Measurements from ENCODE around the gene LRCH4.

Gene LRCH4

DNA sequence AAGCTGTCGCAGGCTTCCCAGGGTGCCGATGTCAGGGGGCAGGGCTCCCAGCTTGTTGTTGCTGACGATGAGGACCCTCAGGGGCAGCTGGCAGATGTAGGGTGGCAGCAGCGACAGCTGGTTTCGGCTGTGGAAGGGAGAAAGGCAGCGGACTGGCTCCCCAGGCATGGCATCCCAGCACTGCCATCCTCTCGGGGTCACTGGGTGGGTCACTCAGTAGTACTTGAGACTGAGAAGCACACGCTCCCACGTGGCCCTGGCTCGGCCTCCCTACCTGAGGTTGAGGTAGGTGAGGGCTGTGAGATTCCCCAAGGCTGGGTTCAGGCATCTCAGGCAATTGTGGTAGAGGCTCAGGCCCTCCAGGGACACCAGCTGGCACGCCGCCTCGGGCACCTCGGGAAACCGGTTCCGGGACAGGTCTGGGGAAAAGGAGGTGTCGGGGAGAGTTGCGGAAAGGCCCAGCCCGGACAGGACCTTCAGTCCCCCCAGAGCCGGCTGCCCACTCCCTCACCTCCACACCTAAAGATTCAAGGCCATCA is 3.8 kb downstream of the LRCH4 start:
- no peak for DNase-seq

DNA sequence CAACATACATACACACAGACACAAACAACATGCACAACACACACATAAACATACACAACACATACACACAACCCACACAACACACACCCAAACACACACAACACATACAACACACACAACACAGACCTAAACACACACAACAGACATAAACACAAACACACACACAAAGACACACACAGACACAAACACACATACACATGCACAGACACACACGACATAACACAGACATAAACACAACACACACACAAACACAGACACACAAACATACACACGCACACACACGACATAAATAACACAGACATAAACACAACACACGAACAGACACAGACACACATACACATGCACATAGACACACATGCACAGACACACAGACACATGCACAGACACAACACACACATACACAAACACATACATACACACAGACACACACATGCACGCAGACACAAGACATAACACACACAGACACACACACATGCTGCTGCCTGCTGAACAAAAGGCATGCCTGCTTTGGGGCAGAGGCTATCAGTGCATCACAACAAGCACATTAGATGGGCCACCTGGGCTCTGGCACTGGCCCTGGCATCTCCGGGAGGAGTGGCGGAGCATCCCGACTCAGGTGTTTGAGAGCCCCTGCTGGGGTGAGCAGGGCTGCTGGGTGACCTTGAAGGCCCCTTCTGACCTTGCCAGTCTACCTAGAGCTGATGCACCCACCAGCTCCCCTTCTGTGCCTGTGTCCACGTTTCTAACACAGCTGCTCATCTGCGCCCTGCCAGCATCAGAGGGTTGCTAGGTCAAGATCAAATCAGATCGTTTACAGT is 5.3 kb downstream of the LRCH4 start:
- no peak for DNase-seq

DNA sequence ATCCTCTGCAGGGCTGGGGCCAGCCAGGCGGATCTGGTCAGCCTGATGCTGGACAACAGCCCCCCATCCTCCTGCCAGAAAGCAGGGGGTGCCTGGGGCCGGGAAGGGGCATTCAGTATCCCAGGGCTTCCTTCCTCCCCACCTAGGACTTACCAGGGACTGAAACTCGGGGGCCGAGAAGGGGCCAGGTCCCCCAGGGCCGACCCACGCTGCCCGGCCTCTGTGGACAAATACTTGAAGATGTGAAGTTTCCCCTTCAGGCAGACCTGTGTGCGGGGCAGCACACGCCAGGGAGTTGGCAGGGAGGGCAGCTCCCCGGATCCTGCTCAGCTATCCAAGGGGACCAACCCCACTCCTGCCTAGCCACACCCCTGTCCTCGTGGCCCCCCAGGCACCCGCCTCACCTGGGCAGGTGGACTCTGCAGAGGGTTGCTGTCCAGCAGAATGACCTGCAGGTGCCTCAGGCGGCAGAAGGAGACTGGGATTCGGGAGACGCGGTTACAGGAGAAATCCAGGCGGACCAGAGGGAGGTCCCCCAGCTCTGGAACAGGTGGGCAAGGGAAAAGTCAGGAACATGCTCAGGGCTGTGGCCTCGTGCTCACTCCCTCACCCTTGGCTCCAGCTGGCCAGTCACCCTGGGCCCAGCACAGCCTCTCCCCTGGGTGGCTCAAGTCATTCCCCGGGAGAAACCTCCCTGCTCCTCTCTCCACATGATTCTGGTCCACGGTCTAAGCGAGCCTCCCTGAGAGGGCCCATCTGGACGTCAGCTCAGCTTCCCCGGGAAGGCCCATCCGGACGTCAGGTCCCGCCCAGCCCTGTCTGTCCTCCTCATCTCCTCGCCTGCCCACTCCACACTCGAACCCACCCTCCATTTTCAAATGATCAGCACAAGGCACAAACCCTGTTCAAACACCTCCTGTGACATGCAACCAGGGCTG is 7.4 kb downstream of the LRCH4 start:
- no peak for DNase-seq

DNA sequence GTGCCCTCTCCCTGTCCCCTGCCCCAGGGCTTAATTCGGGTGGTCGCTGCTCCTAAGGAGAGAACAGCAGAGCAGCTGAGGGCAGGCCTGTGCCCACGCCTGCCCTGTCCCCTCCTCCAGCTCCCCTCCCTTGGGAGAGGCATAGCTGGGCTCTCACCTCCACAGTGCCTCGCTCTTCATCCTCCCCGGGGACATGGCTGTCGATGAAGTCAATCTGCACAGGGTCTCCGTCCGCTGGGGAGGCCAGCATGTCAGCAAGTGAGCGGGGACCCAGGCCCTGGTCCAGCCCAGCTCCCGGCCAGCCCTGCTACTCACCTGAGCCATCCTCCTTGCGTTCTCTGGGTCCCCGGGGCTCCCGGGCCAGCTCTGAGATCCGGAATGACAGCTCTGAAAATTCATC is 8.4 kb downstream of the LRCH4 start:
- DNase-seq = no peak

DNA sequence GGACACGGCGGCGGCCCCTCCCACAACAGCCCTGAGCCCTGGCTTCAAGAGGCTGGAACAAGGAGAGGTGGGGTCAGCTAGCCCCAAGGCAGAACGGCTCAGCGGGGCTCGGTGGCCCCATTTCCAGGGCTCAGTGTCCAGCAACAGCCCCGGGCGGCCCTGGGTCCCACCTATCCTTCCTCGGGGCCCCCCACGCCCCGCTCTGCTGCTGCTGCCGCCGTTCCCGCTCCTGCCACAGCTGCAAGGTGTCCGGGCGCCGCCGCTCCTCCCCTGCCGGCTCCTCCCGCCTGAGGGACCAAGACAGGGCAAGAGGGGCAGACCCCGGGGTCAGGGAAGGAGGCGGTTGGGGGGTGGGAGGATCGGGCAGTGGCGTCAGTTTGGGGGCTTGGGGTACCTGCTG is 8.8 kb downstream of the LRCH4 start:
- DNase-seq = no peak

DNA sequence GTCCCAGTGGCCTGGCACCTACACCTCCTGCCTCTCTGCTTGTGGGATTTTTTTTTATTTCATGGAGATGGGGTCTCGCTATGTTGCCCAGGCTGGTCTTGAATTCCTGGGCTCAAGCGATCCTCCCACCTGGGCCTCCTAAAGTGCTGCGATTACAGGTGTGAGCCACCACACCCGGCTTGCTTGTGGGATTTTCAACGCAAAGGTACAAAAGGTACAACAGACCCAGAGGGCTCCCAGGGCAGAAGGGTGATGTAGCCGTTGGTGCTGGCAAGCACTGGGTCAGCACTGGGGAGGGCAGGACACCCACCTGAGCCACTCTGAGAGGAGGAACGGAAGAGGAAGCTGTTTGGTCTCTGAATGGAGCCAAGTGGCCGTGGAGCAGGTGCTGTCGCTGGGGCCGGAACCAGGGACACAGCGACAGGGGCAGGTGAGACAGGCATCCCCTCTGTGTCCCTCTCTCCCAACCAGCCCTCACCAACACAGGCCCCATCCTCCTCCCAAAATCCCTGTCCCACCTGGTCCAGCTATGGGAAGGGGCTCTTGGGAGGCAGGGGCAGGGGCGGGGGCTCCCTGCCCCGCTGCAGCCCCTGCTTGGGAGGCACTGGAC is 9.4 kb downstream of the LRCH4 start:
- no peak for DNase-seq

DNA sequence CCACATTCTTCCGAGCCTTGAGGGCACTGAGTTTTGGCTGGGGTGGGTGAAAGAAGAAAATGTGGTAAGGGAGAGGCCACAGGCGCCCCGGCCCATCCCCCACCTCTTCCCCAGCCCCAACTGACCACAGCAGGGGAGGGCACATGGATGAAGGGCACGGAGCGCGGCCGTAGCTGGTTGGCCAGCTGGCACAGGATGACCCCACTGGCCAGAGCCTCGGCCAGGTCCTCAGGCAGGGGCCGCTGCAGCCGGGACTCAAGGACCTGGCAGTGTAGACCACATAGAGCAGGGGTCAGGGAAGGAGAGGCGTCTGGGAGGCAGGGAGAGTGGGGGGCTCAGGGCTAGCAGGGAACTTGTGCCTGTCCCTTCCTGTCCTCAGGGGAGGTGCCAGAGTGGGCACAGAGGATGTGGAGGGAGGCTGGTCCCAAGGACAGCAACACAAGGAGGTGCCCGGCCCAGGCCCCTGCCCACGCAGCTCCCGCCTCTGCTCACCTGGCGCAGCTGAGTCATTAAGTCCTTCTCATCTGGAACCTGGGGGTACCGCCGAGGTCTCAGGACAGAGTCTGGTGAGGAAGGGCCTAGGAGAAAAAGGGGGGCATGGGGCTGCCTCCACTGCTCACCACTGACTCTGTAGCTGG is 10.1 kb downstream of the LRCH4 start:
- DNase-seq = no peak

DNA sequence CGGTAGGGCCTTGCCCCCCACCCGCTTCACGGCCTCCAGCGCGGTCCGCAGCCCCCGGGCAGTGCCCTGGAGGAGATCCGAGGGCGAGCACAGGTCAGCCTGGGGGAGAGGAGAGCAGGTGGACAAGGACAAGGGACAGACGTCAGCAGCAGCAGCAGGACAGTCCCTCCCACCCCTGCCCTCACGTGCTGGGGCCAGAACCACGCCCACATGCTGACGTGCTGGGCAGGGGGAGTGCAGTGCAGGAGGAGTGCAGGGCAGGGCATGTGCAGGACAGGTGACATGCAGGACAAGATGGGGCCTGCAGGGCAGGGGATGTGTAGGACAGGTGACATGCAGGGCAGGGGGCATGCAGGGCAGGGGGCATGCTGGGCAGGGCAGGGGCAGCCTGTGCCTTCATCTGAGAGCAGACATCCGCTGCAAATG is 10.7 kb downstream of the LRCH4 start:
- no peak for DNase-seq

DNA sequence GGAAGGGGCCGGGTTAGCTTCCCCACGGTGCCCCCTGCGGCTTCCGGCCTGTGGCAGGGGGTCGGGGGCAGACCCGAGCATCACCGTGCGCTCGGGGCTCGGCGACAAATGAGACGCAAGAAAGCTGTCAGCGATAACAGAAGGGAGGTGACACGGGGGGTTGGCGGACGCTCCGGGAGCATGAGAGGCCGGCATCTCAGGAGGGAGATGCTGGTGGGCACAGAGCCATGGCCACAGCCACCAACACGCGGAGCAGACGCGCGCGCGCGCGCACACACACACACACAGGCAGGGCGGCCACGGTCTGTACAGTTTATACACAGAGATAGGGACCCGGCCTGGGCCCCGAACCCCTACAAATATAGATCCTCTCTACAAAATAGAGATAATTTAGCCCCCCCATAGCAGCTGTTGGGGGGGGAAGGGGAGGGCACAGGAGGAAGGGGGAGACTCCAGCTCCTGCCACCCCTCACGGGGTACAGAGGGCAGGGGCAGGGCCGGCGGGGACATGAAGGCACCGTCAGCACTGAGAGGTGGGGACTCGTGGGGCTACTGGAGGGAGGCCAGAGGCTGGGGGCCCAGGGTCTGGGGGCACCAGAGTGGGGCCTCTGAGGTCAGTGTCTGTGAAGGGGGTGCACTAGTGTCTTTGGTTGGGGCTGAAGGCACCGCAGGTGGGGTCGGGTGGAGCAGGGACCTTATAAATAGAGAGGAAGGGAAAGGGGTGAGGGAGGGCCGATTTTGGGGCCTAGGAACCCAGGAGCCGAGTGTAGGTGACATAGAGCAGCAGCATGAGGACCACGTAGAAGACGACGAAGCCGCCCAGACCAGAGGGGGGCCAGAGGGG is 11.3 kb downstream of the LRCH4 start:
- no peak for DNase-seq

DNA sequence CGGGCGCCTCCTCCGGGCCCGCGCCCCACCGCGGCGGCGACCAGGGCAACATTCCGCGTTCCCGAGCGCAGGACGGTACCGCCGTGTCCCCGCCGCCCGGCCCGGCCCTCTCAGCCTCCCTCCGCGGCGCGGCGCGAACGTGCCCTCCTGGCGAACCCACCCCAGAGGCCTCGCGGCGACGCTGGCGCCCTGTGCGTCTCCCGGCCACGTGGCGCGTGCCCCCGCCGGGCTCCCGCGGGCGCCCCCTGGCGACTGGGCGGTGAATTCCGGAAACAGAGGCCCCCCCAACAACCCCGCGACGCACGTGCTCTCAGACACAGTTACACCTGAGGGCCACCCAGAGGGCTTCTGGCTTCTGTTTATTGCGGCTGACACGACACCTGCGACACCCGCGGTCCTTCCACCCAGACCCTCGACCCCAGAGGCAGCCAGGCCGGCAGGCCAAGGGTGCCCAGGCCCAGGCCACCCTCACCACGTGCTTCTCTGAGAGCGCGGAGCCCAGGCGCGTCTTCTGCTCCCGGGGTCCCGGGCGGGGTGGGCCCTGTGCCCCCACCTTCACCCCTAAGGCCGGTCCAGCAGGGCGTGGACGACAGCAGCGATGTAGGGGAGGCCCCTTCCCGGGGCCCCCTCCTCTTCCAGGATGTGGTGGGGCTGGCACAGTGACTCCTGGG is 12.1 kb downstream of the LRCH4 start, which contains the start of gene SAP25:
SAP25 (minus strand) TSS at position 210 of the 671 bp plus-strand sequence; CDS start at position 52, 158 bp downstream.
- DNase-seq = no peak

DNA sequence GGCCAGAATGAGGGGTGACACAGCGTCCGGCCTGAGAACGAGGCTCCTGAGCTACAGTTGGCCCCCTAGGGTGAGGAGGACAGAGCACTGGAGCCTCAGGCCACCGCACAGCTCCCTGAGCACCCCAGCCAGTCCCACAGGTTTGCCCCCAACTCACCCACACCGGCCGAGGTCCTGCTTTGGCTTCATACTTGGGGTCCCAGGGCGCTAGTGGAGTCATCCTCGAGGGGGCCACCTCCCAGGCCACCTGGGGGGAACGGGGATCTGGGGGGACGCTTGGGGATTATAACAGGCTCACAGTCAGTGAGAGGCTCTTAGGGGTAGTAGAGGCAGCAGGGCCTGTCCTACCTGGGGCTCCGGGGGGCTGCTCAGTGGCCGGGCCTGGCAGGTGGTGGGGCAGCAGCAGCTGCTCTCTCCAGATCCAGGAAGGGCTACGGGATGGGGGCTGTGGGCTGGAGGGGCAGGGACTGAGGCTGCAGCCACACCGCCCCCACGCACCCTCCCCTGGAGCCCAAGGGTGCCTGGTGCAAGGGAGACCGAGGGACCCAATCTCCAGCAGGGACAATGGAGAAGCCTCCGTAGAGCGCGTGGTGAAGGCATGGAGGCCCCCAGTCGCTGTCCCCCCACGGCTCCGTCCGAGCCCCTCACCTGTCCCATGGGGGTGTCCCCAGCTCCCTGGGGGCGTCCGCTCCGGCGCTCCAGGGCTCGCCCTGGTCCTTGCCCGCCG is 12.8 kb downstream of the LRCH4 start:
- no peak for DNase-seq

DNA sequence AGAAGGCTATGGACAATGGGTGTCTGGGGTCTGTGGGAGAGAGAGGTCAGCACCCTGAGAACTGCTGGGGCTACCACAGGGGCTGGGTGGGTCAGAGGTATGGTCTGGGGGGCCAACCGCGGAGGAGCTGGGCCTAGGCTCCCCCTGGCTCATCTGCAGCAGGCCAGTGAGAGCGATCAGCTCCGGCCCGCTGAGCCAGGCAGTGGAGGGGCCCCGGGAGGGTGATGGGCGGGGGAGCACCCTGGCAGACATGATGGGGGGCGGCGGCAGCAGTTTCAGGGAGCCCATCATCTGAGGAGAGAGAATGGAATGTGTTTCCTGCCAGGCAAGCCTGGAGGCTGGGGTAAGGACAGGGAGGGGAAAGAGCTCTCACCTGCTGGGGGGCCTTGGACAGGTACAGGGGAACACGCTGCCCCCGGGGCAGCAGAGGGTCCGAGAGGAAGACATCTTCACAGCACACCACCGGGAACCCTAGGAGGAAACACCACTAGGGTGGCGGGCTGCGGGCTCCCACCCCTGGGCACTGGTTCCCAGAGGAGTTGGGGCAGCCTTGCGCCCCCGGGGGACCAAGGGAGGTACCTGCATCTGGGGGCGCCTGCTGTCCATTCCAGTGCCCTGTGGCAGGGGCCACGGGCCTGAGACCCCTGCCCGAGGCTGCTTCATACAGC is 13.5 kb downstream of the LRCH4 start:
- DNase-seq = no peak

DNA sequence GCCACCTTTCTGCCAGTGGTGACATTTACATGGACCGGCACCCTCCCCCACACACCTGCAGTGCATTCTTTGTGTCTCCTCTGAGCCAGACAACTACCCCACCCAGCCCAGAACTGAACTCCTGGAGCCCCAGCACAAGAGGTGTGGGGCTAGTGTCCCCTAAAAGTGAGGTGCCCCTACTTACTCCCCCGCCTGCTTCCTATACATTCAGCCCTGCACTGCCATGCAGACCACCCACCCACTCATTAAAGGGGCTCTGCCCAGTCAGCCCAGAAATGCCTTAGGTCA is 14.2 kb downstream of the LRCH4 start:
- peak; percentile 36 for DNase-seq

DNA sequence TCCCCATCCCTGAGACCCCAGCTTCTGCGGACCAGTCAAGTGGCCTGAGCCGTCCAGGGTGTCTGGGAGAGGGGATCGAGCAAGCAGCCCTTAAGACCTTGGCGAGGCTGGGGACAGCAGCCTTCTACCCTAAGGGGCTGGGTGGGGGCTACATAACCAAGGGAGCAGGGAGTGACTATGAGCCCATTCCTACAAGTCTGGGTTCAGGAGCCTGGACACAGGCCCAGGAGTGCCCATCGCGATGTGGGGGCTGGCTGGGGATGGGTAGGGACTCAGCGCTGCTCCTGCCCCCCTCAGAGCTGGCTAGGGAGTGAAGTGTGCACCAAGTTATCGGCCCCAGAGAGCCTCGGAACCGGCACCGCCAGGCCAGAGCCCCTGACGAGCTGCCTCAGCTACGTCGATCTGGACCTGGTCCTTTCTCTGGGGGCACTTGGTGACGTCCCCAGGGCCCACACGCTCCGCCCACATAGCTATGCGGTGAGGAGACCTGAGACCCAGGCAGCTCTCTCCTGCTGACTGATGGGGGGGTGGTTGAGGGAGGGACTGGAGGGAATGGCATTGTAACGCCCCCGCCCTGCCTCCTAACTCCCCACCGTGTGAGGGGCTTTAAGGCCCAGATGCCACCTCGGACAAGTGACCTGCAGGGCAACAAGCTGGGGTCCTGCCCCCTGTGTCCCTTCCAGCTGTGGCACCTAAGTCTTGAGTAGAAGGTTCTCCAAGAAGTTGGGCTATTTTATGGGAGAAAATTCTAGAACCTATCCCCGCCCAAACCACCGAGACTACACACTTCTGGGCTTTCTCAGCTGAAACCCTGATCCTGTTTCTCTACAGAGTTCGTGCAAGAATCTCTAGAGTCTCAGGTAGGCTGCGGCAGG is 14.7 kb downstream of the LRCH4 start:
- peak; percentile 23 for DNase-seq

DNA sequence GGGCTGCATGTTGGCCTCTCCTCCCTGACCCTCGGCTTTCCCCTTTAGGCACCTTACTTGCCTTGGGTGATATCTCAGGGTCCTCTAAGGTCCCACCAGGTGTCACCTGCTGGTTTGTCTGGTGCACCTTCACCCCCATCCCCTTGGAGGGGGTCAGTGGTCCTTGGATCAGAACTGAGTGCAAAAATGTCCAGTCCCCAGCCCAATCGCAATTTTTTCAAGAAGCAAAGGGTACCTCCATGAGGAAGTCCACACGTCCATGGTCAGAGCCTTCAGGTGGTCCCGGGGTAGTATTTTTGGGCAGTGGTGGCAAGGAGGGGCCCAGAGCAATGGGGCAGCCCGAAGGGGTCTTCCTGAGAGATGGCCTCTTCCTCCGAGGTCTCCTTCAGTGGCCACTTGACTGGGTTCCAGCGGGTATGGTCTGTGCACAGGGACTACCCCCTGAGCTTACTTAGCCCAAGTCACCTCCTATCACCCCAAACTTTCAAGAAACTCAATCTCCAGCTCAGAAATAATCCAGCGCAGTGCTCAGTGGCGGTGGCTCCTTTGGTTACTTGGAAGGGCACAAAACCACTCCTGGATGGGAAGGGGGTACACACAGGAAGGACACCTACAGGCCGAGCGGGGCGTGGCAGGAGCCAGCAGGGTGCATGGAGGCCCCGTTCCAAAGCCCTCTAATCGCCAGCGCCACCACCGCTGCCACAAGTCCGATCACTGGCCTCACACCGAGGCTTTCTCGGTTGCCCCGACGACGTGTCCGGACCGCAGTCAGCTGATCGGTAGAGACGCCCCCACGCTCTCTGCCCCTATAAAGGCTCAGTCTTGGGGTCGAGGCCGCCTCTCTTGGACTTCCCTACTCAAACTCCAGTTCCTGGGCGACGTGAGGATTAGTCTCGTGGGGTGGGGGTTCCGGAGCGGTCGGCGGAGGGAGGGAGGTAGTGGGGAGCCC is 16.8 kb downstream of the LRCH4 start:
- peak; percentile 64 for DNase-seq

DNA sequence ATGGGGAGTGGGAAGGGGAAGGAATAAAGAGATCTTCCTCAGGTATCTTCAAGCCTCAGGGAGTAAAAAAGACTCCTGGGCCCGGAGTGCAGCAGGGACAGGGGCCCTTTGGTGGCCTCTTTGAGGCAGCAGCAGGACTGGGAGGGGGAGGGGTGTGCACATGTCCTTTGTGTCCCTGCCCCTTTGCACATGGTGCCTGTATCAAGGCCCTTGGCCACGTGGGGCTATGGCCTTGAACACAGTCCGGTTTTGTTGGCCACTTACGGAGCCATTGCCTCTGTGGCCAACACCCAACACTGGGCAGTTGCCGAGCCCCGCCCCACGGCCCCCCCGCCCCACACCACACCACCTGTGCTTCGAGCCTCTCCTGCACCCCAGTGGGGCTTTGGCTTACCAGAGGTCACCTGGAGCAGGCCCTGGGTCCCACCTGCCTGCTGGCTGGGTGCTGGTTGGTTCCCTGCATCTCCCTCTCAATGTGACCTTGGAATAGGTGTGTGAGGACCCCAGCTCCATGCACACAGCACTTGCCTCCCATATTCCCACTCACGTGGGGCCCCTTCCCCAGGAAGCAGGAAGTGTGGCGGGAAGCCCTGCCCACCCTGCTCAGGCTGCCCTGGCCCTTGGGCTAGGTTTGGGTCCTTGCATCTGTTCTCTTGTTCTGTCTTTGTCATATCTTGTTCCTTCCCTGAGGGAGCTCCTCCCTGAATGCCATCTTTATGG is 17.6 kb downstream of the LRCH4 start:
- peak; percentile 22 for DNase-seq

DNA sequence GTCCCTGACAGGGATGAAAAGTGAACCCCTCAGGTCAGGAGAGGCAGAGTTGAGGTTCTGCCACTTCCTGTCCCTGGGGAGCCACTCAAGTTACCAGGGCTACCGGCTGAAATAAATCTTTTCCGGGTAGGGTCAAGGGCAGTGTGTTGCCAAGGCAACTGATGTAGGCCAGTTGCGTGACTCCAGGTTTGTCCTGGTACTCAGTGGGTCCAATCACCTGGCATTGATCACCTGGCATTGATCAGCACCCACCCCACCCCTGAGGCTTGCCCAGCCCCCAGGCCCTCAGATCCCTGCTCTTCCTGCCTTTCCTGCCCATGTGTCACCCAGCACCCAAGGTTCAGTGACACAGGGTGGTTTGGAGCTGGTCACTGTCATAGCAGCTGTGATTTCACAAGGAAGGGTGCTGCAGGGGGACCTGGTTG is 18.2 kb downstream of the LRCH4 start:
- DNase-seq = no peak

Data from RPMI8226 (cell line).